GM21717 (cell line): Measurements from ENCODE around the gene UTP15.

Source experiments
- ATAC-seq: cut with Tn5 transposase; IDR thresholded peaks from one replicate; pipeline ENCODE4 v1.9.1; 2021; ENCODE audit warnings: mild to moderate bottlenecking, moderate library complexity; ENCODE audit not compliant: unreplicated experiment

The UTP15 gene, protein sequence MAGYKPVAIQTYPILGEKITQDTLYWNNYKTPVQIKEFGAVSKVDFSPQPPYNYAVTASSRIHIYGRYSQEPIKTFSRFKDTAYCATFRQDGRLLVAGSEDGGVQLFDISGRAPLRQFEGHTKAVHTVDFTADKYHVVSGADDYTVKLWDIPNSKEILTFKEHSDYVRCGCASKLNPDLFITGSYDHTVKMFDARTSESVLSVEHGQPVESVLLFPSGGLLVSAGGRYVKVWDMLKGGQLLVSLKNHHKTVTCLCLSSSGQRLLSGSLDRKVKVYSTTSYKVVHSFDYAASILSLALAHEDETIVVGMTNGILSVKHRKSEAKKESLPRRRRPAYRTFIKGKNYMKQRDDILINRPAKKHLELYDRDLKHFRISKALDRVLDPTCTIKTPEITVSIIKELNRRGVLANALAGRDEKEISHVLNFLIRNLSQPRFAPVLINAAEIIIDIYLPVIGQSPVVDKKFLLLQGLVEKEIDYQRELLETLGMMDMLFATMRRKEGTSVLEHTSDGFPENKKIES

DNA sequence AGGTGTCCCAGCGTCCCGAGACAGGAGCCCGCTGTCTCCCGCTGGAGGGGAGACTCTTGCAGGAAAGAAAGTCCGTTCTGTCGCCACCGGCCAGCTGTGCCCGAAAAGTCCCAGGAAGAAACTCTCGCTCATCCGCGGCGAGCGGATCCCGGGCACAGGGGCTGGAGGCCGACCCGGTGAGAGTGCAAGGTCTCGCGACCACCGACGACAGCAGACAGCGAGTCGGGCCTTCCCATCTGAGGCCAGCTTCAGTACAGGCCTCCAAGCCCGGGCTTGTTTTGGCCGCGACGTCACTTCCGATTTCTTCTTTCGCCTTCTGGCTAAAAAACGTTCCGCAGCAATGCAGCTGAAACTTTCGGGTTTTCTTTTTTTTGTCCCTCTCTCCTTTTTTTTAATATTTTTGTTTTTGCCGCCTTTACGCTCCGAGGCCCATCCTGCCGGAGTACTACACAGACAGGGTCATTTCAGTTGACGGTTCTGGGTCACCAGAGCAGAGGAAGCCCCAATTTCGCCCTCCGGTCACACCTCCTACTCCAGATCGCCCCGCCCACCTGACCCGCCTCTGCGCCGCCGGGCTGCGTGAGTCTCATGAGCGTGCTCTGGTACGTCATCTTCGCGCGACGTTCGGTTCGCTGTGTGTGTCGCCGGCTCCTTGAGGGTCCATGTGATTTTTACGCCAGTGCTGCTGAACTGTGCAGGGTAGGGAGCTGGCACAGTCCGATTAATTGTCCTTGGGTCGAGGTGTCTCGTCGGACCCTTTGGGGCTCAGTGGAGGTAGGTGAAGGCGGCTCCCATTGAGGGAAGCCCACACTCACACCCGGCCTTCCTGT is at the start of gene UTP15, which contains the start of gene ANKRA2:
Gene UTP15, plus strand, starts transcription at position 605 of the 830 bp plus-strand sequence. CDS start 1,602 bp downstream, outside the sequence.
Gene ANKRA2, minus strand, starts transcription at position 501 of the 830 bp plus-strand sequence. CDS start 2,758 bp downstream, outside the sequence.
- ATAC-seq = peak; percentile 92

DNA sequence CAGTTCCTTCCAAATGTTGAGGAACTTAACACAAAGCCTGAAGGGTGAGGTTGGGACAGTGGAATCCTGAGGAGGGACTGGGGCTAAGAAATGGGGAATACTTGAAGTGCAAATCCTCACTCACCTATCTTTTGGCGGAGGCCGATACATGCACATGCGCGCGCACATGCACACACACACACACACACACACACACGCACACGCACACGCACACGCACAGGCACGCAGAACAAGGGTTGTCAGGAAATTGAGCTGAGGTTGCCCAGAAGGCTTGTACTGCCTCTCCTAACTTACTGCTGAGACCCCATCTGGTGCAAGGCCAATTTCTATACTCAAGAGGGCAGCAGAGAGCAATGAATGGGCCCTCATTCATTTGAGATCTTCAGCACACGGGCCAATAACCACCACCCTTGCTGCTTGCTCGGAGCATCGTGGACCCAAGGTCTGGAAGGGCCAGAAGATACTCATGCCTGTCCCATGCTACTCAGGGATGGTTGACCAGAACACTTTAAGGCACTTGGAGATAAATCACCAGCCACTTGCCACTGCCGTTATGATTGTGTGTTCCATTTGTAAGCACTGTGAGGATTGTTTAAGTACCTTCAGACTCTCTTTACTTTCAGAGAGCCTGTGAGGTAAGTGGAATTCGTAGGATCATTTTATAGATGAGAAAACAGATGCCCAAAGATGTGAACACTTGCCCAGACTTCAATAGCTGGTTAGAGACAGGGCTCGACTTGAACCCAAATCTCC is 45.8 kb upstream of the UTP15 start:
- ATAC-seq = peak; percentile 97

DNA sequence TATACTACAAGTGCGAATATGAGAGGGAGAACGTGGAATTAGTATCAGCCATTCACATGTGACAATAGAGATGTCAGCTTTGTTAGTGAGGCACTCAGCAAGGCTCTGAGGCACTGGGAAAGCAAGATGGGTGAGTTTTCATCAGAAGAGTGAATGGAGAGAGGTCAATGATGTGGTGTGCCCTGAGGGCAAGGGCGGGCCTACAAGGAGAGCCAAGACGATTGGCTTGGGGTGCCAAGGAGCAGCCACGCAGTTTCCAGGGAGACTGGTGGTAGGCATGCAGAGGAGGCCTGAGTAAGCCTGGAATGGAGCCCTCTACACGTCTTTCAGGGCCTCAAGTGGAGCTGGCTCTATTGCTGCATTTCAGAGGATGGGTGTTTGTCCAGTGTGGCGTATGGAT is 42.6 kb upstream of the UTP15 start:
- ATAC-seq = no peak

DNA sequence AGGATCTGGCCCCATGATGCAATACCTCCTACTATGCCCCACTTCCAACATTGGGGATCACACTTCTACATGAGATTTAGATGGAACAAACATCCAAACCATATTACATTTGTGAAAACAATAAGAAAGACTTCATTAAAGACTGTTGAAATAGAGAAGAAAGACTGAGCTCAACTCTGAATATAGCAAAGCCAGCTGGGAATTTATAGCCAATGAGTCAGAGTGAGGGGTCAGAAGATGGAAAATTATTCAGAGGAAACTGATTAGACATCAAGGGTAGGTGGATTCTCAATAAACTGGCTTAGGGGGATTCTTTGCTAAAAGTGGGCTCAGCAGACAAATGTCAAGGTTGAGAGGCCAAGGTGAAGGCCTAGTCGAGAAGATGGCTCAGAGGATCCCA is 41.7 kb upstream of the UTP15 start:
- no peak for ATAC-seq

DNA sequence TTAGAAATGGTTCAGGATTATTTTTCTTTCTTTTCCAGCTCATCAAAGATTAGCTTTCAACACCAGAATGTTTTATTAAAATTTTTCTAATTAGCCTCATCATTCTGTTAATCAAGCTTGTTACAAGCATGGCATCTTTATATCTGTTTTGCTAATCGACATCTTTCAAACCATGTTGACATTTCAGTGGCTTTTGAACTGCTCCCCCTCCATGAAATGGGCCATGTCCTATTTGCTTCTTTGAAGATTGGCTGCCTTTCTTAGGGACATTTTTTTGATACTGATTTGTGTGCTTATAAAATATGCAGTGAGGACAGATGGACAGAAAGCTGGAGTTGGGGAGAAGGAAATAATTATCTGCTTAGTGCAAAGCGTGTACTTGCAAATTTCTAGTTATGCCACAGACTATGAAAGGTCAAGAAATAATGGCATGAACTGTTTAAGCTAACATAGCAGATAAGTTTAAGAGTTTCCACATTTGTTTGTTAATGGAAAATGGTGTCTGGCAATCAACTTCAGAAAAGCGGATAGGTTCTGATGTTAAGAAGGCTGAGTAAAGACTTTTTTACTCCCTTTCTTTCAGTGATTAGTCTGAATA is 39.8 kb upstream of the UTP15 start:
- ATAC-seq = no peak

DNA sequence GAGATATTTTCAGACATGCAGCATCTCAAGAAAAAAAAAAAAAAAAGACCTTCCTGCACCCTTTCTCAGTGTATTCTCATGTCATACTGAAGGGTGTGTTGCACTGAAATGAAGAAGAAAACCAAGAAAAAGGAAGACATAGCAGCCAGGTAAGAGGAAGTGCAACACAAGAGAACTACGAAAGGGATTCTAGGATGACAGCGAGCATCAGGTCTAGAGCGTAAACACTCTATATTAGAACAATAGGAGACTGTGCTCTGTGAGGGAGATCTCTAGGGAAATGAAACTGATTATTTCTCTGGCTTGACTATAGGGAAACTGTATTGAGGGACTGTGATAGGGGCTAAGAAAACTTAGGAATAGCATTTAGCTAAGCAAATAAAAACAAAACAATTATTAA is 37.3 kb upstream of the UTP15 start:
- ATAC-seq = no peak

DNA sequence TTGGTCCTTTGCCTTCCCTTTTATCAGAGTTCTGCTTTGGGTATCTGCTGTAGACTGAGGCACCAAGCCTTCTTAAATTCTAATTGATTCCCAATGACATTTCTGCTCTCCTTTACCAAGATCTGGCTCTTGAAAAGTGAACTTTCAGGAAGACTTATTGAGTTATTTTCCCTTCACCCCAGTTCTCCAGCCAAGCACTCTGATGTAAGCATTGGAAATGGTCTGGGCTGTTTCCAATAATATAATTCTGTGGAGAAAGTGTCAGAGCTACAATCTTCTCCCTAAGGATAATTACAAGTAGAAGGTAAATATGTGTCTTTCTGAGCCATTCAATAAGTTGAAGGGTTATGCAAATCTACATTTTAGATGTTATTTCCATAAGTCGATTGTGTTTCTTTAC is 36.5 kb upstream of the UTP15 start:
- ATAC-seq = no peak

DNA sequence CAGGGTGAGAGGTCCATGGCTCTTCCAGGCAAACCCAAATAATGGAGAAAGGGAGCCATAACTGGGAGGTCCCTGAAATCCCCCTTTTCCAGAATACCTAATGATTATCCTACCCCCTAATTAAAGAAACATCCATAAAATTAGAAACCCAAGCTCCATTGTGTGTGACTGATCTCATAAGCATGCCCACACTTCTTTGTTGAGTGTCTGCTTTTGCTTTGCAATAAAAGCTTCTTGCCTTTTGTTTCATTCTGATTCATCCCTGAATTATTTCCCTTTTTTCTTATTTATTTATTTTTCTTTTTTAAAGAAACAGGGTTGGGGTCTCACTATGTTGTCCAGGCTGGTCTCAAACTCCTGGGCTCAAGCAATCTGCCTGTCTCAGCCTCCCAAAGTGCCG is 34.2 kb upstream of the UTP15 start:
- ATAC-seq = no peak

DNA sequence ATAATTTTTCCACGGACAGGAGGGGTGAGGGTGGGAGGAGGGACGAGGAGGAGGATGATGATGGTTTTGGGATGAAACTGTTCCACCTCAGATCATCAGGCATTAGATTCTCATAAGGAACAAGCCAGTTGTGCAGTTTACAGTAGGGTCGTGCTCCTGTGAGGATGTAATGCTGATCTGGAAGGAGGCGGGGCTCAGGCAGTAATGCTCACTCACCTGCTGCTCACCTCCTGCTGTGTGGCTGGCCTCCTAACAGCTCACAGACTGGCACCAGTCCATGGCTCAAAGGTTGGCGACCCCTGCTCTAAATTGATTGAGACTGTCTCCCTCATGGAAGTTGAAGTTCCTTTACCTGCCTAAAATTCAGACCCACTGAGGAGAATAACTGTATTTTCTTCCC is 33.3 kb upstream of the UTP15 start:
- ATAC-seq = no peak

DNA sequence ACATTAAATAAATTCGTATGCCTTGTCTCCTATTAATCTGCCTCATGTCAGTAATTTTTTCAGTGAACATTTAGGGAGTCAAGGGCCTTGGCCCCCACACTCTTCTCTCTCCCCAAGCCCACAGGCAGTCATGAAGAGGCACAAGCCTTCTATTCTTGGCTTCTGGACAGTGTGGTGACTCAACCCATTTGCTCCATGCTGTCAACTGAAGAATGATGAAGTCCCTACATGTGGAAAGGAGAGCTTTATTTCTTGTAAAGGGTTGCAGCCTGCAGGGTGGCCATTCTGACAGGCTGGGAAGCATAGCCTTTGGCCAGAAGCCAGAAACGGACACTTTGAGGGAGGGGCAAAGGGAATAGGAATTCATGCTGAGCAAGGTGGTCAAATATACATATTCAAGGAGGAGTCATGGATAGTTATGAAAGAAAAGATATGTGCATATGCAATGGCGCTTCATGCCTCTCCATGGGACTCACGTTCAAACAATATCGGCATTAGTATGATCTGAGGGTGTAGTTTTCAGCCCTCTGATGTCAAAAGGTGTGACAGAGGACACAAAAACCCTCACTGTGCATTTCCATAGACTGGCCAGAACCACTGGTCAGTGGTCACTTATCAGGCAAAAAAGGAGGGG is 31.4 kb upstream of the UTP15 start:
- ATAC-seq = no peak

DNA sequence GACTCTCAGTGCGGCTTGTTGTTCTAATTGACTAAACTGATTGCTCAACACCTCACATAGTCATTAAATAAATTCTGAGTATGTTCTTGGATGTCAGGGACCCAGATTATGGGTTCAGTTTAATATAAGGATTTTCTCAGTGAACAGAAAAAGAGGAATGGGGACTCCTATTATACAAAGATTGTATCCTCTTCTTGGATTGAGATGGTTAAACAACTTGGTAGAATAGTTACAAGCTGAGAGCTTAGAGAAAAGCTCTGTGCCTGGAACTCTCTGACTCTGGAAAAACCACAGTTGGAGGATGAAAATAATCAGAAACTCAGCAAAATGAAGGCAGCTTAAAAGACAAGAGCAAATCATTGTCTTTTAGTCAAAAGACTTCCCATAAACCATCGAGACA is 30.6 kb upstream of the UTP15 start:
- ATAC-seq = no peak

DNA sequence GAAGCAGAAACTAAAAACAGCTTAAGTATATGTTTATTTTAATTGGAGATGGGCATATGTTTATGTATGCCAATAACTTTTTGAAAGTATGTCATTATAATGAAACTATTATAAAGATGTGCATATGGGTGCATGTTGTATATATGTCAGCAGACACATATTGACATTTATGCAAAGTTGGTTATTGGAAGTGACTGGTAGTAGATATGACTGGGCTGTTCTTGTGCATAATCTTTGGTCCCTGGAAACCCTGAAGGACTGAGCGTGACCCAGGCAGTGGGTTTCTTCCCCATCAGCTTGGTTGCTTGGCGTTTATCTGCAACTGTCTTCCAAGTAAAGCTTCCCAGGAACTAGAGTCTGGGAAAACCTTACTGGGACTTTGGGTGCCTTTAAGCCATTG is 25.8 kb upstream of the UTP15 start:
- no peak for ATAC-seq

DNA sequence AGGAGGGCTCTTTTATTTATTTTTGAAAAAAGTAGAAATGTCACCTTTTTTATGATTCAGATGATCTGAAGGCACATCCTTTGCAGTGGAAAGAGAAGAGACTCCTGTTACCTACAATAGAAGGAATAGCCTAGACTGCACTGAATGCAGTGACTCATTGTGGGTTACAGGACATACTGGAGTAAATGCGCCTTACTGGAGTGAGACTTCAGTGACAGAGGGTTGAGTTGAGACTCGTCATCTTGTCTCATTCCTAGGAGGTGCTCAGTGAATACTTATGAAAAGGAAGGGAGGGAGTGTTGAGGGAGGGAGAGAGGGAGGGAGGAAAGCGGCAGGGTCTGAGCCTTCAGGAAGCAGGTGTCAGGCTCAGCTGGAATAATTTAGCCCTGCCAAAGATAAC is 25.4 kb upstream of the UTP15 start:
- no peak for ATAC-seq

DNA sequence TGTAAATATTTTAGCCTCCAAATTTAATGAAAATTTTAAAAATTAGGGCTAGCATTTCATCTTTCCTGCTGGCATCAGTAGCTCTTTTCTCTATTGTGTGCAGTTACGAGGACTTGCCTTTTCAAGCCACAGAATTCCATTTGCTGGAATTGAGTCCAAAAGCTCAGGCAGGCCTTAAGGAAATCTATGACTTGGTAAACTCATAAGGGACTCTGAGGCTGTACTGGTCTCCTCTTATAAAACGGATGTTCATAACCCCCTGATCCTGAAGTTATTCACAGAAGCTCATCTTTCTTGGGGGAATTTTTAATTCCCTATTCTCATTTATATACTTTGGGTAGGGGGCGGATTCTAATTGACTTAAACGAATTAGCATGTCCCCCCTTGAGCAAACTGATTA is 23.5 kb upstream of the UTP15 start:
- no peak for ATAC-seq

DNA sequence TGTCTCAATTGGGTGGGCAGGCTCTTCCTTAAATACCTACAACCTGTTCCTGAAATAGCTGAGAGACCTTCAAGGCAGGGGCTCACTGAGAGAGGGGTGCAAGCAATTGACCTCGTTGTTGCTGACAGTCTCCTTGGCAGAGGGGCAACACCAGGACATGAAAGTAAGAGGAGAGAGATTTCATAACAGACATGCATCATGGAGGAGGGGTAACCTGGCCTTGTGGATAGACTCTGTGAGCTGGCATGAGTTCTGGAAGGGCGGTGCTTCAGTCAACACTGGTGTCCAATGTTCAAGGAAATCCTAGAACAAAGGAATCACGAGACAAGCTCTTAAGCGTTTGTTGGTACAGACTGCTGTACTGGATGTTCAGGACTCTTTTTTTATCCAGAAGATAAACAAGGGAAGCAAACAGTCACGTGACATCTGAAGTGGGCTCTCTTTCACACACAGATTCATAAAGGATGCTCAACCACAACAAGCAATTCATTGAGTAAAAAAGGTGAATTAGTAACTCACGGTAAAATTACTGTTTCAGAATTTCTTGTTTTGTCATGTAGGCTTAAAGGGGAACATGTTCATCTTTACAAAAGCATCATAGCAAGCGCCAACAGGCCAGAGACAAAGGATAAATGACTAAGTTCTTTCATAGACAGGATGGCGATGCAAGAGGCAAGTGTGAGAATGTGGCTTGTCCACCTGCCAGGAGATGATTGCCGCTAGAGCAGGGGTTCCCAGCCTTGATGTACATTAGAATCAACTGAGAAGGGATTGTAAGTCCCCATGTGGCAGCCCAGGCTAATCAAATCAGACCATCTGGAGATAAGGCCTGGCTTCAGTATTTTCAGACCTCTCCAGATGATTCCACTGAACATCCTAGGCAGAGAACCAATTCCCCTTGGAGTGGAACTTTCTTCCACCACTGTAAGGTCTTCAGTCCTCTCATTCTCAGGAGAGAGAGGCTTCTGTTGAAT is 20.8 kb upstream of the UTP15 start:
- ATAC-seq = no peak

DNA sequence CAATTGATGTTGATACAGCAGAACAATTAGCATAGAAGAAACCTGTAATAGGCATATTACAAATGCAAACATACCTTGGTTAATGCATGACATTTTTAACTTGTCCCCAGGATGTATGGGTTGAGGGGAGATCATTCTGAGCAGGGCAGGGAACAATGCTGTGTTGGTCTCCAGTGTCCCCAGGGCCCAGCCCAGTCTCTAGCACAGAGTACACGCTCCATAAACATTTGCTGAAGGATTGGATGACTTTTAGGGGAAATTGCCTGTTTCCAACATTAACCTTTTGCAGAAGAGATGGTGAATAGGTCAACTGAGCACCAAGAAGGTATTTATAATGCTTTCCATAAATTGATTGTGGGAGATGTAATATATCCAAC is 20.2 kb upstream of the UTP15 start:
- ATAC-seq = no peak

DNA sequence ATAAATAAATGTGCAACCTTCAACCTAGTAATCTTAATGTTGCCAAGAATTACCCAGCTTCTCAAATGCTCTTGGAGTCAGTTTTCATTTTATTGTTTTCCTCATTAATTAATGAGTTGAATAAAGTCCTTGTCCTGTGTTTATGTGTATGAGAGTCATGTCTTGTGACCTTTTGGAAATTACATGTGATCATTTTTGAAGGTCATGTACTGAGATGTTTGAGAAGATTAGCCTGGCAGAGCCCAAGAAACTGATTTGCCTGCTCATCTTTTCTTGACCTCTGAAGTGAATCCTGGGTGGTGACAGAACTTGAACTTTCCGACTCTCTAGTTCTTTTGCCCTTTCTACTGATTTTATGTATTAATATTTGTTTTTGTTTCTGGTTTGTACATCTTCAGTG is 15.5 kb upstream of the UTP15 start:
- ATAC-seq = no peak

DNA sequence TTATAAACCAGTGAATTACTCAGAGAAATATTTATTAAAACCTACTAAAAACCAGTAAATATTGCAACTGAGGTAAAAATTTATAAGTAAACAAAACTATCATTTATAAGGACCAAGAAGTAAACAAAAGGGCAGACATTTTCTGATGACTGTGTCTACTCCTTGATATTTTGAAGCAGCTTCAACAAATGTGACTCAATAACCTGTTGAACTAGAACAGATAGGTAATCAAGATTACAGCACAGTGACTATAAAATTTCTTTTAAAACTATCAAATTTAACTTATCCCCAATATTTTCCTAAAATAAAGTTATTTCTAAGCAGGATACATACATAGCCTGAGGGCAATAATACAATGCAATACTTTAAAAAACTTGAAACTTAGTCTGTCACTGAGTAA is 12.9 kb upstream of the UTP15 start:
- ATAC-seq = no peak

DNA sequence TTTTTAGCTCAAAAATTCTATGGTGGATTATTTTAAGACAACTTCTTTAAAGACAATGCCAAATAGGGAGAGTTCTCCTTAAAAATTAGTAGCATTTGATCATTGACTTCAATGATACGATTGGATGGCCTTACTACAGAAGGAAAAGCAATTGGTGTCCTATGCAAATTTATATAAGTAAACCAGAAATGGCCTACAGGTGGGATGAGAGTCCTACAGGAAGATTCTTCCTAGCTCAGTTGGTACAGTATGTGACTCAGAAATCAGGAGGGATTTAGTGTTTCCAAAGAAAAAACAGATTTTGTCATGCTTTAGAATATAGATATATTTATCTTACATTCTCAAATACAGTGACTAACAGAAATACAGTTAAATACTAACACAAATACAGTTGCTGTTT is 6.6 kb upstream of the UTP15 start:
- no peak for ATAC-seq
